GM18520 (cell line): ENCODE data around the gene SHROOM1.
"Not testable (repeated sequence)": the region's sequence is repeated elsewhere in the genome, so short reads cannot be mapped to it uniquely, and the experiment has no call there.

Experiments used
- ATAC-seq: cut with Tn5 transposase; IDR thresholded peaks from one replicate; pipeline ENCODE4 v1.9.1; 2021; ENCODE audit not compliant: unreplicated experiment

Gene SHROOM1

GRCh38 chr5:132808448-132808847, 22.0 kb downstream of the SHROOM1 start:
- ATAC-seq, result no peak

- no peak for ATAC-seq
Observed at GRCh38 chr5:132807163-132807838, 23.1 kb downstream of the SHROOM1 start.

- ATAC-seq, result not testable (repeated sequence)
Observed at GRCh38 chr5:132806804-132807162, 23.7 kb downstream of the SHROOM1 start.

DNA sequence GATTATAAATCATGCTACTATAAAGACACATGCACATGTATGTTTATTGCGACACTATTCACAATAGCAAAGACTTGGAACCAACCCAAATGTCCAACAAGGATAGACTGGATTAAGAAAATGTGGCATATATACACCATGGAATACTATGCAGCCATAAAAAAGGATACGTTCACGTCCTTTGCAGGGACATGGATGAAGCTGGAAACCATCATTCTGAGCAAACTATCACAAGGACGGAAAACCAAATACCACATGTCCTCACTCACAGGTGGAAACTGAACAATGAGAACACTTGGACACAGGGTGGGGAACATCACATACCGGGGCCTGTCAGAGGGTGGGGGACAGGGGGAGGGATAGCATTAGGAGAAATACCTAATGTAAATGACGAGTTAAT, 24.6 kb downstream of the SHROOM1 start:
- ATAC-seq, result not testable (repeated sequence)

DNA sequence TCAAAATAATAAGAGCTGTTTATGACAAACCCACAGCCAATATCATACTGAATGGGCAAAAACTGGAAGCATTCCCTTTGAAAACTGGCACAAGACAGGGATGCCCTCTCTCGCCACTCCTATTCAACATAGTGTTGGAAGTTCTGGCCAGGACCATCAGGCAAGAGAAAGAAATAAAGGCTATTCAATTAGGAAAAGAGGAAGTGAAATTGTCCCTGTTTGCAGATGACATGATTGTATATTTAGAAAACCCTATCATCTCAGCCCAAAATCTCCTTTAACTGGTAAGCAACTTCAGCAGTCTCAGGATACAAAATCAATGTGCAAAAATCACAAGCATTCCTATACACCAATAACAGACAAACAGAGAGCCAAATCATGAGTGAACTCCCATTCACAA, 26.2 kb downstream of the SHROOM1 start:
- ATAC-seq, result not testable (repeated sequence)

DNA sequence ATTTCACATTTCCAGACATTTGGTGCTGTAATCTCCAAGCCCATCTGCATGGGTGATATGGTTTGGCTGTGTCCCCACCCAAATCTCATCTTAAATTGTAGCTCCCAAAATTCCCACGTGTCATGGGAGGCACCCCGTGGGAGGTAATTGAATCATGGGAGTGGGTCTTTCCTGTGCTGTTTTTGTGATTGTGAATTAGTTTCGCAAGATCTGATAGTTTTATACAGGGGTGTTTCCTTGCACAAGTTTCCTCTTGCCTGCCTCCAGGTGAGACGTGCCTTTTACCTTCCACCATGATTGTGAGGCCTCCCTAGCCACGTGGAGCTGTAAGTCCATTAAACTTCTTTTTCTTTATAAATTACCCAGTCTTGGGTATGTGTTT, 27.8 kb downstream of the SHROOM1 start:
- ATAC-seq, result not testable (repeated sequence)

DNA sequence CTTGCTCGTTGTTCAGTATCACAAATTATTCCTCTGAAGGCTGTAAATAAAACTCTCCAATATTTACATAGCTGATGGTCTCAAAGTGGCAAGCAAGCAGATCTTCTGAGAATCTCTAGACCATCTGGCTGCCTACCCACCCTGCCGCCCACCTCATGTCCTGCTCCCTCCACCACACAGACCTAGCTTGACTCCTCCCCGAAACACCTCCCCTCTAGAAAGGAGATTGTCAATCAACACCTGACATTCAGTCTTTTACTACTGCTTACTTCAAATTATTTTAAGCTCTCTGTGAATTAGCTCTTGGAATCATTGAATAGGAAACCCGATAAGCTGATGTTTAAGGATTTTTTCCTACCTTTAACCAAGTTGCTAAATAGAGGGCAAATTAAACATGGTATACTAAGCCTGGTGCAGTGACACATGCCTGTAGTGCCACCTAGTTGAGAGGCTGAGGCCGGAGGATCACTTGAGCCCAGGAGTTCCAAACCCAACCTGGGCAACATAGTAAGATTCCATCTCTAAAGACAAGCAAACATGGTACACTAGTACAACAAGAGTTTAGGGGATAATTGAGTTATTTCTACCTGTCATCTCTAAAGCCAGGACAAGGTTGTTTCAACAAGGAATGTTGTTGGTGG, 28.3 kb downstream of the SHROOM1 start:
- ATAC-seq, result no peak

DNA sequence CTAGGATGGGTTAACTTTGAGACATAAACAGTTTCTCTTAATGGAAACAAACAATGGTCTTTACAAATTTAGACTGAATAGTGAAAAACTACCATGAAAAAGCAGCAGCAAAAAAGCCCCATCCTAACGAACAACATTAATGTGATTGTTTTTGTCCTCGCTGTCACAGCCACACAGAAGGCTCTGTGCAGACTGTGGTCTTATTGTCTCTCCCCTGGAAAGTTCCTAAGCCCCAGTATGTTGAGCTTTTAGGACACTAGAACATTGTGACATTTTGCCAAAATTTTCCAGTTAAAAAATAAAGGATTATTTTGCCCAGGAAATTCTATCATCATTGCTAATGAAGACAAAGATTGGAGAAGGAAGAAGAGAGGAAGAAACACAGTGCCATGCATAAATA, 29.9 kb downstream of the SHROOM1 start:
- no peak for ATAC-seq

DNA sequence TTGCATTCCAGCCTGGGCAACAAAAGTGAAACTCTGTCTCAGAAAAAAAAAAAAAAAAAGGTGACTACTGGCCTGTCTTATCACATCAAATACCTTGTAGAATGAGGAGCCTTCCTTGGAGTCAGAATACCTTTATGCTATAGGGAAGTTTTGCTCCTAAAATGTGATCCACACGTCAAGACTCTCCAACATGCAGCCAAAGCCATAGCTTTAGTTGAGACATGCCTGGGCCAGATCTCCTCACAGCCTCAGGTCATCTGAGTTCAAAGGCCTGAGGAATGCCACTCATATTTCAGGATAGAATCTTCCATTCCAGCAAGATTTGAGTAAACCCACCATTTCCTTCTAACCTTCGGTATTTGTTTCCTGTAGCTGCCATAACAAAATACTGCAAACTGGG, 31.1 kb downstream of the SHROOM1 start:
- no peak for ATAC-seq

GRCh38 chr5:132797651-132798050, 32.8 kb downstream of the SHROOM1 start:
- no peak for ATAC-seq

- no peak for ATAC-seq
Observed at GRCh38 chr5:132791026-132791425, 39.4 kb downstream of the SHROOM1 start.

- no peak for ATAC-seq
Observed at GRCh38 chr5:132790201-132790865, 40.1 kb downstream of the SHROOM1 start.

DNA sequence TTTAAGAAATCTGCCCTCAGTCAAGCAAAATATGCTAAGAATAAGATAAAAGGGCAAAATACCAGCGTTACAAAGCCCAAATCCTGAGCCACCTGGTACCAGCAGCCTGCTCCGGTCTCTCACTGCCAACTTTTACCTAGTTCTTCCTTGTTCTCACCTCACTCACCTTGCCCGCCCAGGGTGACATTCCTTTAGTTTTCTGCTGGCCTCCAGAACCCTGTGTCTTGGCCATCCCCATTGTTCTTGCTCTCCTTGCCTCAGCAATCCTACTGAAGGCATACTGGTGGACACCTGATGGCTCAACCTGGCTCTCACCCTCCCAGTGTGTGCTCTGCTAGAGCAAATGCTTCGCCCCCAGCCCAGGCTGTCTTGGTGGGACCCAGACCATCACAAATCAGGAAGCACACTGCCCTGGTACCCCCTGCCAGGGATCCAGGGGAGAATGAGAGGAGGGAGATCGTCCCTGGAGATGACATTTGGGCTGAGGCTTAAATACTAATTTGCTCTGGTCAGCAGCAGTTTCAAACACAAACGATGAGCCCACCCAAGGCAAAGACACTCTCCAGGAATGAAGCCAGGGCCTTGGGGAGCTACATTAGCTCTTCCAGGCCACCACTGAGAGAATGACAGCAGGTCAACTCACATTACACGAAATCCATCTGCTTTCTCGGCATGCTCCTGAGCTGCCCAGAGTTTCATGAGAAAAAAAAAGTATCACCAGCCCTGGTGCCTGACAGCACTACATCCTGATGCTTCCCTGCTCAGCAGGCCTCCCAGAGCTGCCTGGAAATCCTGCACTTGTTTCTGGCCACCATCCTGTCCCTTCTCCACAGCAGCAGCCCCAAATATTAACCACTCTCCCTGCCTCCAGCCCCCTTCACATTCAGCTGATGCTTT, 41.2 kb downstream of the SHROOM1 start:
- ATAC-seq, result no peak

- no peak for ATAC-seq
Observed at GRCh38 chr5:132788508-132788907, 41.9 kb downstream of the SHROOM1 start.

GRCh38 chr5:132787076-132787475, 43.4 kb downstream of the SHROOM1 start:
- ATAC-seq, result no peak

DNA sequence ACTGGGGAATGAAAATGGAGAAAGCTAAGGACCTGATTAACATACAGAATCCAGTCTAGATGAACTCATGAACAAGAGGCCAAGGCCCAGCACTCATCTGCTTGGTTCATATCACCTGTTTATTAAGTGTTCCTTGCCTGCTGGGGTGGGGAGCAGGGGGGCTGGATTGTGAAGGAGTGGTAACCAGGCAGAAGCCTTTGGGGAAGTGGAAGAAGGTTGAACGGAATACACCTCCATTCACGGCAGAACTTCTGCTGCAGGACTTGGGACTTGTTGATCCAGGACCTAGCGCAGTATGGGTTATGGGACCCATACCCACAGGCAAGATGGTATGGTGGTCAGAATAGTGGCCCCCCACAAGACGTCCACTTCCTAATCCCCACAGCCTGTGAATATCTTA, 44.6 kb downstream of the SHROOM1 start:
- ATAC-seq, result no peak

- ATAC-seq, result no peak
Observed at GRCh38 chr5:132785365-132785764, 45.1 kb downstream of the SHROOM1 start.

DNA sequence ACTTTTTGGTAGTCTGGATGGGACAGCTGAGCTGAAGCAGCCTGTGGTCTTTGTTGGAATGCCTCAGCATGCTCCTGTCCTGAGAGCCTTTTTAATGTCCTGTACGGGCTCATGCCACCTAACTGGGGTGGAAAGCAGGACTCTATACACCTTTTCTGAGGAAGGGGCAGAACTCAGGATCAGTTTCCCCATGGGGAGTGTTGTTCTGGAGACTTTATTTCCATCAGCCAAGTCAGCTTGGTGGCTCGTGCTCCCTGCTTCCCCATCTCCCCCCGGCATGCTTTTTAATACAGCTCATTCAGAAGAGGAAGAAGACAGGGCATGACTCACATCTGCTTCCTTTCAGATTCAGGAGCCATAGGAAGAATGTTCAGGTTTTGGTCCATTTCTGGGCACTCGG, 48.3 kb downstream of the SHROOM1 start:
- ATAC-seq, result no peak

GRCh38 chr5:132781029-132781428, 49.4 kb downstream of the SHROOM1 start:
- ATAC-seq, result no peak

- no peak for ATAC-seq
Observed at GRCh38 chr5:132780577-132780976, 49.9 kb downstream of the SHROOM1 start.

DNA sequence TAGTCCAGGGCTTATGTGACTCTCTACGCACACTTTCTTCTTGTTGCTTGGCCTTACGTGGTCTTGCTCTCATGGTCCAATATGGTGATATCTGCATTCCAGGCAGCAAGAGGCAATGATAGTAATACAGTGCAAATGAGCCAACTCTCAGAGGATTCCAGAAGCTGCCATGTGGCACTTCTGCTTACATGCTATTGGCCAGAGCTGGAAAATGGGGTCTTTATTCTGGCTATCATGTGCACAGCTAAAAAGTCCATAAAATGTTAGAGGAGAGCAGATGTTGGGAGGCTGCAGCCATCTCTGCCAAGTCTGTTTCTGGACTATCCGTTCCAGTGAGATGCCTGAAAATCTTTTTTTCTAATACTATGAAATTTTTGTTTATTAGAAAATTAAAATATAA, 50.5 kb downstream of the SHROOM1 start:
- no peak for ATAC-seq
